Astrocyte of the cerebellum (primary cell): Measurements from ENCODE around the gene COL20A1.

Source experiments
- DNase-seq: peaks from one replicate; pipeline ENCODE4 v3.0.0-alpha.2; 2011; ENCODE audit warnings: low read depth
- H3K4me3 ChIP-seq: 2 replicates; pipeline ENCODE4 v1.5.1; 2011; ENCODE audit warnings: mild to moderate bottlenecking, low read depth, low read length, moderate library complexity
- in situ Hi-C: cut with HindIII; loops from 2 replicates; pipeline ENCODE4 v1.10.0; 2017; ENCODE audit warnings: low sequenced_read_pairs
- TF ChIP-seq, protein P1 (sequence below): IDR thresholded peaks from 2 replicates; pipeline ENCODE4 v1.5.1; 2012; ENCODE audit warnings: low read length, low read depth, moderate library complexity, mild to moderate bottlenecking; ENCODE audit errors: missing control alignments

COL20A1 gene

GRCh38 chr20:63354636-63355350 lies 61.8 kb downstream of the COL20A1 start:
- TF ChIP-seq, protein P1, sequence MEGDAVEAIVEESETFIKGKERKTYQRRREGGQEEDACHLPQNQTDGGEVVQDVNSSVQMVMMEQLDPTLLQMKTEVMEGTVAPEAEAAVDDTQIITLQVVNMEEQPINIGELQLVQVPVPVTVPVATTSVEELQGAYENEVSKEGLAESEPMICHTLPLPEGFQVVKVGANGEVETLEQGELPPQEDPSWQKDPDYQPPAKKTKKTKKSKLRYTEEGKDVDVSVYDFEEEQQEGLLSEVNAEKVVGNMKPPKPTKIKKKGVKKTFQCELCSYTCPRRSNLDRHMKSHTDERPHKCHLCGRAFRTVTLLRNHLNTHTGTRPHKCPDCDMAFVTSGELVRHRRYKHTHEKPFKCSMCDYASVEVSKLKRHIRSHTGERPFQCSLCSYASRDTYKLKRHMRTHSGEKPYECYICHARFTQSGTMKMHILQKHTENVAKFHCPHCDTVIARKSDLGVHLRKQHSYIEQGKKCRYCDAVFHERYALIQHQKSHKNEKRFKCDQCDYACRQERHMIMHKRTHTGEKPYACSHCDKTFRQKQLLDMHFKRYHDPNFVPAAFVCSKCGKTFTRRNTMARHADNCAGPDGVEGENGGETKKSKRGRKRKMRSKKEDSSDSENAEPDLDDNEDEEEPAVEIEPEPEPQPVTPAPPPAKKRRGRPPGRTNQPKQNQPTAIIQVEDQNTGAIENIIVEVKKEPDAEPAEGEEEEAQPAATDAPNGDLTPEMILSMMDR = no peak
- in situ Hi-C loops = no loop called here
- DNase-seq = no peak
- no peak overlapping the region for H3K4me3 ChIP-seq

DNA sequence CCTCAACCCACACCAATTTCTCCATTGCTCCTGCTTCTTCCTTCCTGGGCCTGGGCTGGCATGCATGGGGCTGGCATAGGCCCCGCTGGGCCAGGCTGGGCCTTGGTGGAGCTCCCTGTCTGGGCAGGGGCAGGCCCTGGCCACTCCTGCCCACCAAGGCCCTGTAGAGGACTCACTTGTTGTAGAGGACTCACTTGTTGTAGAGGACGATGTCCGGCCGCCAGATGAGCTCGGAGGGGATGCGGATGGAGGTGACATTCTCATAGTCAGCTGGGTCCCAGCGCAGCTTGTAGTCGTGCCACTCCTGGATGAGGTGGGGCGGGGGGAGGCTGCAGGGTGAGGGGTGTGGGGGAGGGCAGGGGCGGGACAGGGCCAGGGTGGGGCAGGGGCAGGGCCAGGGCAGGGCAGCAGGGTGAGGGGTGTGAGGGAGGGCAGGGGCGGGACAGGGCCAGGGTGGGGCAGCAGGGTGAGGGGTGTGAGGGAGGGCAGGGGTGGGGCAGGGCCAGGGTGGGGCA lies 62.9 kb downstream of the COL20A1 start:
- DNase-seq = no peak
- TF ChIP-seq, protein P1 = no peak
- H3K4me3 ChIP-seq = no peak overlapping the region
- in situ Hi-C loops = no loop called here

DNA sequence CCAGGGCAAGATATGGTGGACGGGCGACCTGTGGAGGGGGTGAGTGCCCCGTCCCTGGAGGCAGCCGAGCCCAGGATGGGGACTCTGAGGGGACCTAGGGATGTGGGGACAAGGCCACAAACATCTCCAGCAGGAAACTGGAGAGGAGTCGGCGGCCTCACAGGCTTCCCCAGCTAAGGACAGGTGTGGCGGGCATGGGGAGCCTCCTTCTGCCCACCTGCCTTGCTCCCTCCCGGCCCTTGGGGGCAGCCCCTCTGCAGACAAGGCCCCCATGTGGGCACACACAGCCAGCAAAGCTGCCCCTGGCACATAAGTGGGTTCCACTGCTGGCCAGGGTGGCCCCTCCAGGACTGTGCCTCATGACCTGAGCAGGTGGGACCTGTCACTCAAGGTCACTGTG lies 63.5 kb downstream of the COL20A1 start:
- in situ Hi-C loops = no loop called here
- DNase-seq = no peak
- H3K4me3 ChIP-seq = no peak overlapping the region
- TF ChIP-seq, protein P1 = no peak

DNA sequence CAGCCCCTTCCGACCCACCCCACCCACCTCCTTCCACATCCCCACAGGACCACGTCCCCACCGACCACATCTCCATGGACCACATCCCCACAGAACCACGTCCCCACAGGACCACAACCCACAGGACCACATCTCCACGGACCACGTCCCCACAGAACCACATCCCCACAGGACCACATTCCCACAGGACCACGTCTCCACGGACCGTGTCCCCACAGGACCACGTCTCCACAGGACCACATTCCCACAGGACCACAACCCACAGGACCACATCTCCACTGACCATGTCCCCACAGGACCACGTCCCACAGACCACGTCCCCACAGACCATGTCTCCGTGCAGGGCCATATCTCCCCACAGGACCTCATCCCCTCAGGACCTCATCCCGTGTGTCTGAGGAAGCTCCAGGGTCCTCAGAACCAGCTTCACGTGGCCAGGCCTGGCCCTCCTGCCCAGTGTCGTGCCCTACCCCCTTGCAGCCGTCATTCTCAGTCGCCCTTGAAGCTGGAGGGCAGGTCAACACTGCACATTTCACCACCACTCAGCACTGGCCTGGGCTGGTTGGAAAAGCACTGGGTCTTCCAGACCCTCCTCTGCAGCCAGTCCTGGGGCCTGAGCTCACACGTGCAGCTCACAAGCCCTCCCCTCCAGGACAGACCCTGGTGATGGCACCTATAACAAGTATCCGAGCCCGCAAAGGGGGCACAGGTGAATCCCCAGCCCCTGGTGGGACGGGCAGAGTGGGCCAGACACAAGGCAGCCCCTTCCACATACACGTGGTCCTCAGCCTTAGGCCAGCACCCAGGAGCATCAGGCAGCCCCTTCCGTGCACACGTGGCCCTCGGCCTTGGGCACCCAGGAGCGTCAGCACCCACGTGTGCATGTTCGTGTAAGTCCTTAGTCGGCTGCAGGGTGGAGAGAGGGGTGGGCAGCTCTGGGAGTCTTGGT lies 64.2 kb downstream of the COL20A1 start:
- H3K4me3 ChIP-seq = no peak overlapping the region
- TF ChIP-seq, protein P1 = no peak
- in situ Hi-C loops = no loop called here
- no peak for DNase-seq

- DNase-seq = no peak
- TF ChIP-seq, protein P1 = no peak
- no peak overlapping the region for H3K4me3 ChIP-seq
- in situ Hi-C loops = no loop called here
Observed at GRCh38 chr20:63357921-63358905, 65.2 kb downstream of the COL20A1 start.
